HepG2 (cell line): ENCODE measurements around the gene CCDC33. TPM values are rescaled to one million over a fixed set of nuclear protein-coding genes. Genes with fewer than 3 reads are reported as not detected.

Experiments
- ELF1 ChIP-seq: sonication (generic); formaldehyde crosslinking; IDR thresholded peaks from 2 replicates; pipeline ENCODE4 v1.4.0; 2020; ENCODE audit warnings: missing genetic modification reagents
- FOSL1 ChIP-seq: sonication (generic); formaldehyde crosslinking; IDR thresholded peaks from 2 replicates; pipeline ENCODE4 v1.9.0; 2021; ENCODE audit warnings: missing genetic modification reagents, borderline replicate concordance
- HMG20A ChIP-seq: IDR thresholded peaks from 2 replicates; pipeline ENCODE4 v1.6.1; 2016; ENCODE audit warnings: borderline replicate concordance
- JUND ChIP-seq: sonication (generic); formaldehyde crosslinking; IDR thresholded peaks from 2 replicates; pipeline ENCODE4 v1.8.0; 2022; ENCODE audit warnings: mild to moderate bottlenecking, missing genetic modification reagents
- MTA1 ChIP-seq: sonication (generic); formaldehyde crosslinking; IDR thresholded peaks from 2 replicates; pipeline ENCODE4 v1.4.0; 2020; ENCODE audit warnings: missing genetic modification reagents, mild to moderate bottlenecking, borderline replicate concordance
- SAFB2 ChIP-seq: sonication (generic); formaldehyde crosslinking; IDR thresholded peaks from 2 replicates; pipeline ENCODE4 v1.5.1; 2020; ENCODE audit warnings: missing genetic modification reagents, low read depth, mild to moderate bottlenecking, borderline replicate concordance
- SRSF4 ChIP-seq: fragments of 200-400 bp; formaldehyde crosslinking; IDR thresholded peaks from one replicate; pipeline ENCODE4 v1.6.1; 2018; ENCODE audit warnings: mild to moderate bottlenecking, low read depth, low read length, moderate library complexity; ENCODE audit not compliant: poor library complexity, severe bottlenecking
- TP53 ChIP-seq: sonication (generic); formaldehyde crosslinking; conservative IDR thresholded peaks from 2 replicates; pipeline ENCODE4 v1.4.0; 2020; ENCODE audit warnings: missing genetic modification reagents
- ZBTB8A ChIP-seq: sonication (generic); formaldehyde crosslinking; IDR thresholded peaks from 2 replicates; pipeline ENCODE4 v1.4.0; 2020; ENCODE audit warnings: mild to moderate bottlenecking, low read depth, missing genetic modification reagents, borderline replicate concordance
- ZFP90 ChIP-seq: sonication (generic); formaldehyde crosslinking; IDR thresholded peaks from 2 replicates; pipeline ENCODE4 v1.8.0; 2022; ENCODE audit warnings: missing genetic modification reagents, mild to moderate bottlenecking, inconsistent platforms, borderline replicate concordance
- ZNF224 ChIP-seq: sonication (generic); formaldehyde crosslinking; IDR thresholded peaks from 2 replicates; pipeline ENCODE4 v1.5.0; 2020; ENCODE audit warnings: mild to moderate bottlenecking, missing genetic modification reagents
- ZNF530 ChIP-seq: sonication (generic); formaldehyde crosslinking; IDR thresholded peaks from 2 replicates; pipeline ENCODE4 v1.5.0; 2020; ENCODE audit warnings: low read depth, mild to moderate bottlenecking, missing genetic modification reagents
- ZNF614 ChIP-seq: IDR thresholded peaks from 2 replicates; pipeline ENCODE4 v1.6.1; 2018; ENCODE audit warnings: missing biosample characterization, missing genetic modification reagents, inconsistent platforms, borderline replicate concordance
- ZSCAN21 ChIP-seq: sonication (generic); formaldehyde crosslinking; IDR thresholded peaks from 2 replicates; pipeline ENCODE4 v1.8.0; 2022; ENCODE audit warnings: mild to moderate bottlenecking, missing genetic modification reagents, moderate library complexity, borderline replicate concordance
- ZSCAN30 ChIP-seq: sonication (generic); formaldehyde crosslinking; IDR thresholded peaks from 2 replicates; pipeline ENCODE4 v1.5.0; 2020; ENCODE audit warnings: mild to moderate bottlenecking, missing genetic modification reagents
- ZSCAN31 ChIP-seq: sonication (generic); formaldehyde crosslinking; IDR thresholded peaks from 2 replicates; pipeline ENCODE4 v1.5.0; 2020; ENCODE audit warnings: low read depth, mild to moderate bottlenecking, missing genetic modification reagents
- ZSCAN9 ChIP-seq: IDR thresholded peaks from 2 replicates; pipeline ENCODE4 v1.6.1; 2016; ENCODE audit warnings: borderline replicate concordance
- polyA plus RNA-seq, 8 experiments: library from polyadenylated mRNA; depleted of rRNA in 3 of 8; stranded (reverse) in 7 of 8; unstranded in 1 of 8; fragments of >200 nt; fragmentation: Illumina TruSeq in 4 of 8; extraction: Trizol in 4 of 8; gene quantifications; 2 replicates each; pipeline versions ENCODE4 v1.2.1 to v1.2.3, GENCODE V29; 2011 to 2016; ENCODE audit warnings: low read depth in 4 of 8, missing spikeins in 1 of 8, mixed read lengths in 1 of 8; ENCODE audit not compliant: insufficient read depth in 1 of 8
- total RNA-seq, 5 experiments: library from RNA; depleted of rRNA; stranded (reverse); fragments of >200 nt; fragmentation: Illumina TruSeq; extraction: Trizol; gene quantifications; 2 replicates each; pipeline ENCODE4 v1.2.3, GENCODE V29; 2016; ENCODE audit warnings: low read depth in 1 of 5
- TF ChIP-seq, protein P1 (sequence below): IDR thresholded peaks from 2 replicates; pipeline ENCODE4 v1.4.0; 2020; ENCODE audit warnings: mild to moderate bottlenecking, missing genetic modification reagents
- TF ChIP-seq, protein P2 (sequence below): sonication (generic); formaldehyde crosslinking; conservative IDR thresholded peaks from 2 replicates; pipeline ENCODE4 v1.8.1; 2023; ENCODE audit warnings: missing genetic modification reagents
- TF ChIP-seq, protein P3 (sequence below): sonication (generic); formaldehyde crosslinking; IDR thresholded peaks from 2 replicates; pipeline ENCODE4 v1.4.0; 2020; ENCODE audit warnings: missing genetic modification reagents
- TF ChIP-seq, protein P4 (sequence below): sonication (generic); formaldehyde crosslinking; IDR thresholded peaks from 2 replicates; pipeline ENCODE4 v1.4.0; 2020; ENCODE audit warnings: mild to moderate bottlenecking, low read depth, missing genetic modification reagents

The CCDC33 gene
- total and polyA plus RNA-seq, 2 of the 13 experiments (the other 11 are each of a cell fraction or from before 2014, with no cell fraction given), result 0.30 TPM; not detected in 1

DNA sequence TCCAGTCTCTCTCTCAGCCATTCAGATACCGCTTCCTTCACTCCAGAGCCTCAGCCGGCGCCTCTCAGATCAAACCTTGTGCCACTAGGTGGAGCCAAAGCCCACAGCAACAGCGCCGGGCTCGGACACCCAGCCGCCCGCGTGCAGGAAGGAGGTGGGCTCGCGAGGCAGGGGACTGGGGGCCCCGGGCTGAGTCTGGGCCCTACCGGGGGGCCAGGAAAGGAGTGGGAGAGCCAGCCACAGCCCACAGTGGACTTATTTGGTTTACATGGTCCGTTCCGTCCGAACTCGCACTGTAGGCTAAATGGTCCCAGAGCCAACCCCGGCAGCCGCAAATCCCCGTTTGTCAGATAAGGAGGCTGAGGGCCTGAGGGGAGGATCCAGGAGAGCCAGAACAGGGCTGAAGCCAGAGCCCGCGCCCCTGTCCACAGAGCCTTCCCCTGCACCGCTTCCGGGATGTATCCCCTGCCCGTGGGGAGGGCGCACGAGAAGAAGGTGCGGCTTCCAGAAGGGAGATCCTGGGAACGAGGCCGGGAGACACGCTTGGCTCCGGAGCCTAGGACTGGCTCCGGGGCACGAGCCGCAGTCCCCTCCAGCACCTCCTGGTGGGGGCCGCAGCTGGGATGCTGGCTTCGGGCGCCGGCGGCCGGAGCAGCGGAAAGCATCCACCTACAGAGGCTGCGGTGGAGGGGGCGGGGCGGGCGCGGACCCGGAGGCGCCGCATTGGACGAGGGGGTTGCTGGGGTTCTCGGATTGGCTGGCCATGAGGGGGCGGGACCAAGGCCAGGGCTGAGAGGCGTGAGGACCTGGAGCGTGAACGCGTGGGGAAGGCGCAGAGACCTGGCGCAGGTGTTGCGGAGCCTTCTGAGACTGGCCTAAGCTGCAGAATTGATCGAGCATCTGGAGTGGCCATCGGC lies 137.9 kb downstream of the CCDC33 start (continued):
- TF ChIP-seq, protein P1, sequence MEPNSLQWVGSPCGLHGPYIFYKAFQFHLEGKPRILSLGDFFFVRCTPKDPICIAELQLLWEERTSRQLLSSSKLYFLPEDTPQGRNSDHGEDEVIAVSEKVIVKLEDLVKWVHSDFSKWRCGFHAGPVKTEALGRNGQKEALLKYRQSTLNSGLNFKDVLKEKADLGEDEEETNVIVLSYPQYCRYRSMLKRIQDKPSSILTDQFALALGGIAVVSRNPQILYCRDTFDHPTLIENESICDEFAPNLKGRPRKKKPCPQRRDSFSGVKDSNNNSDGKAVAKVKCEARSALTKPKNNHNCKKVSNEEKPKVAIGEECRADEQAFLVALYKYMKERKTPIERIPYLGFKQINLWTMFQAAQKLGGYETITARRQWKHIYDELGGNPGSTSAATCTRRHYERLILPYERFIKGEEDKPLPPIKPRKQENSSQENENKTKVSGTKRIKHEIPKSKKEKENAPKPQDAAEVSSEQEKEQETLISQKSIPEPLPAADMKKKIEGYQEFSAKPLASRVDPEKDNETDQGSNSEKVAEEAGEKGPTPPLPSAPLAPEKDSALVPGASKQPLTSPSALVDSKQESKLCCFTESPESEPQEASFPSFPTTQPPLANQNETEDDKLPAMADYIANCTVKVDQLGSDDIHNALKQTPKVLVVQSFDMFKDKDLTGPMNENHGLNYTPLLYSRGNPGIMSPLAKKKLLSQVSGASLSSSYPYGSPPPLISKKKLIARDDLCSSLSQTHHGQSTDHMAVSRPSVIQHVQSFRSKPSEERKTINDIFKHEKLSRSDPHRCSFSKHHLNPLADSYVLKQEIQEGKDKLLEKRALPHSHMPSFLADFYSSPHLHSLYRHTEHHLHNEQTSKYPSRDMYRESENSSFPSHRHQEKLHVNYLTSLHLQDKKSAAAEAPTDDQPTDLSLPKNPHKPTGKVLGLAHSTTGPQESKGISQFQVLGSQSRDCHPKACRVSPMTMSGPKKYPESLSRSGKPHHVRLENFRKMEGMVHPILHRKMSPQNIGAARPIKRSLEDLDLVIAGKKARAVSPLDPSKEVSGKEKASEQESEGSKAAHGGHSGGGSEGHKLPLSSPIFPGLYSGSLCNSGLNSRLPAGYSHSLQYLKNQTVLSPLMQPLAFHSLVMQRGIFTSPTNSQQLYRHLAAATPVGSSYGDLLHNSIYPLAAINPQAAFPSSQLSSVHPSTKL (CRISPR knock-in tag), result peak; percentile 12; the same call in 1 of the 2 replicates
- TF ChIP-seq ZBTB8A (CRISPR knock-in tag) (no peak), ZSCAN9 (no peak), ZSCAN21 (CRISPR knock-in tag) (no peak; the same call in 1 of the 2 replicates), FOSL1 (CRISPR knock-in tag) (no peak), TP53 (CRISPR knock-in tag) (no peak), SRSF4 (no peak), MTA1 (CRISPR knock-in tag) (no peak), JUND (CRISPR knock-in tag) (no peak), ZNF614 (CRISPR knock-in tag) (0 out of 2 replicates have a peak, but pooled peaks have one; percentile 45), ZNF530 (no peak), ZNF224 (CRISPR knock-in tag) (no peak), HMG20A (no peak), ZSCAN31 (no peak), ZFP90 (CRISPR knock-in tag) (peak; percentile 48; the same call in 1 of the 2 replicates), SAFB2 (CRISPR knock-in tag) (0 out of 2 replicates have a peak, but pooled peaks have one; percentile 57), ELF1 (CRISPR knock-in tag) (peak; percentile 43), ZSCAN30 (no peak; the same call in 1 of the 2 replicates)
- TF ChIP-seq, protein P2, sequence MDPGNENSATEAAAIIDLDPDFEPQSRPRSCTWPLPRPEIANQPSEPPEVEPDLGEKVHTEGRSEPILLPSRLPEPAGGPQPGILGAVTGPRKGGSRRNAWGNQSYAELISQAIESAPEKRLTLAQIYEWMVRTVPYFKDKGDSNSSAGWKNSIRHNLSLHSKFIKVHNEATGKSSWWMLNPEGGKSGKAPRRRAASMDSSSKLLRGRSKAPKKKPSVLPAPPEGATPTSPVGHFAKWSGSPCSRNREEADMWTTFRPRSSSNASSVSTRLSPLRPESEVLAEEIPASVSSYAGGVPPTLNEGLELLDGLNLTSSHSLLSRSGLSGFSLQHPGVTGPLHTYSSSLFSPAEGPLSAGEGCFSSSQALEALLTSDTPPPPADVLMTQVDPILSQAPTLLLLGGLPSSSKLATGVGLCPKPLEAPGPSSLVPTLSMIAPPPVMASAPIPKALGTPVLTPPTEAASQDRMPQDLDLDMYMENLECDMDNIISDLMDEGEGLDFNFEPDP, result 0 out of 2 replicates have a peak, but pooled peaks have one; percentile 85
- TF ChIP-seq, protein P3, sequence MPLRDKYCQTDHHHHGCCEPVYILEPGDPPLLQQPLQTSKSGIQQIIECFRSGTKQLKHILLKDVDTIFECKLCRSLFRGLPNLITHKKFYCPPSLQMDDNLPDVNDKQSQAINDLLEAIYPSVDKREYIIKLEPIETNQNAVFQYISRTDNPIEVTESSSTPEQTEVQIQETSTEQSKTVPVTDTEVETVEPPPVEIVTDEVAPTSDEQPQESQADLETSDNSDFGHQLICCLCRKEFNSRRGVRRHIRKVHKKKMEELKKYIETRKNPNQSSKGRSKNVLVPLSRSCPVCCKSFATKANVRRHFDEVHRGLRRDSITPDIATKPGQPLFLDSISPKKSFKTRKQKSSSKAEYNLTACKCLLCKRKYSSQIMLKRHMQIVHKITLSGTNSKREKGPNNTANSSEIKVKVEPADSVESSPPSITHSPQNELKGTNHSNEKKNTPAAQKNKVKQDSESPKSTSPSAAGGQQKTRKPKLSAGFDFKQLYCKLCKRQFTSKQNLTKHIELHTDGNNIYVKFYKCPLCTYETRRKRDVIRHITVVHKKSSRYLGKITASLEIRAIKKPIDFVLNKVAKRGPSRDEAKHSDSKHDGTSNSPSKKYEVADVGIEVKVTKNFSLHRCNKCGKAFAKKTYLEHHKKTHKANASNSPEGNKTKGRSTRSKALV, result no peak
- TF ChIP-seq, protein P4, sequence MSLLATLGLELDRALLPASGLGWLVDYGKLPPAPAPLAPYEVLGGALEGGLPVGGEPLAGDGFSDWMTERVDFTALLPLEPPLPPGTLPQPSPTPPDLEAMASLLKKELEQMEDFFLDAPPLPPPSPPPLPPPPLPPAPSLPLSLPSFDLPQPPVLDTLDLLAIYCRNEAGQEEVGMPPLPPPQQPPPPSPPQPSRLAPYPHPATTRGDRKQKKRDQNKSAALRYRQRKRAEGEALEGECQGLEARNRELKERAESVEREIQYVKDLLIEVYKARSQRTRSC, result no peak
